ENCODE measurements around the gene BRD3OS. TPM values are rescaled to one million over a fixed set of nuclear protein-coding genes. Genes with fewer than 3 reads are reported as not detected.
A peak's percentile ranks its signal among the peaks of the same experiment; 100 is the strongest.
"Not testable (repeated sequence)": the region's sequence is repeated elsewhere in the genome, so short reads cannot be mapped to it uniquely, and the experiment has no call there.

The BRD3OS gene
- total RNA-seq, 8 experiments from 2014 or later, result 11.9 to 37.5 (median 15.4) TPM

GRCh38 chr9:133981589-133981957, 43.7 kb upstream of the BRD3OS start:
- no peak for ATAC-seq (replicated peaks in 6 of 8)
- H3K4me1 ChIP-seq (replicated peaks in 1 of 2), result peaks cover 30 to 59% of the 10 kb centered on the region in 2 donors
- WGBS, 10 experiments, result 80 to 100% (median 100%) methylated on average over 1 to 4 of the region's 14 CpGs; no CpG with 5 or more reads in 5 of the 10 experiments
- in situ Hi-C loops (cut with MboI; ENCODE audit: low pct_unique_long_range_greater_than_20kb in 2 of 9, low sequenced_read_pairs in 9 of 9, unreplicated experiment in 9 of 9), result loop anchor here in 2 of 9 experiments (25.0 kb wide), 1 partner anchor 194 kb away; no protein-coding TSS in a partner anchor
- no peak overlapping the region for H3K27ac ChIP-seq
- H3K4me3 ChIP-seq, result no peak overlapping the region

GRCh38 chr9:133981958-133982681, 43.2 kb upstream of the BRD3OS start:
- Histone ChIP-seq H3K4me1 (replicated peaks in 1 of 2) (peaks cover 36 to 60% of the 10 kb centered on the region in 2 donors), H3K27ac (no peak overlapping the region), H3K4me3 (no peak overlapping the region)
- in situ Hi-C loops (cut with MboI; ENCODE audit: low pct_unique_long_range_greater_than_20kb in 2 of 9, low sequenced_read_pairs in 9 of 9, unreplicated experiment in 9 of 9), result loop anchor here in 2 of 9 experiments (25.0 kb wide), 1 partner anchor 195 kb away; no protein-coding TSS in a partner anchor
- ATAC-seq (replicated peaks in 6 of 8), result peak in 2 of 8 experiments; percentile 12 to 37
- 73 to 95% (median 90%) methylated on average over 2 to 4 of the region's 28 CpGs; no CpG with 5 or more reads in 7 of the 10 experiments for WGBS, 10 experiments

GRCh38 chr9:133982971-133983720, 42.1 kb upstream of the BRD3OS start:
- in situ Hi-C loops (cut with MboI; ENCODE audit: low pct_unique_long_range_greater_than_20kb in 2 of 9, low sequenced_read_pairs in 9 of 9, unreplicated experiment in 9 of 9), result loop anchor here in 2 of 9 experiments (25.0 kb wide), 1 partner anchor 196 kb away; no protein-coding TSS in a partner anchor
- 67 to 100% (median 77%) methylated on average over 1 to 6 of the region's 25 CpGs; no CpG with 5 or more reads in 7 of the 10 experiments for WGBS, 10 experiments
- Histone ChIP-seq H3K4me1 (replicated peaks in 1 of 2) (peaks cover 35 to 55% of the 10 kb centered on the region in 2 donors), H3K27ac (no peak overlapping the region), H3K4me3 (no peak overlapping the region)
- no peak for ATAC-seq (replicated peaks in 6 of 8)

- H3K27ac ChIP-seq, result no peak overlapping the region
- peaks cover 23 to 38% of the 10 kb centered on the region in 2 donors for H3K4me1 ChIP-seq (replicated peaks in 1 of 2)
- in situ Hi-C loops (cut with MboI; ENCODE audit: low pct_unique_long_range_greater_than_20kb in 2 of 9, low sequenced_read_pairs in 9 of 9, unreplicated experiment in 9 of 9), result loop anchor here in 2 of 9 experiments (25.0 kb wide), 1 partner anchor 199 kb away; no protein-coding TSS in a partner anchor
- H3K4me3 ChIP-seq, result no peak overlapping the region
- 60 to 96% (median 84%) methylated on average over 1 to 6 of the region's 6 CpGs; no CpG with 5 or more reads in 2 of the 10 experiments for WGBS, 10 experiments
- no peak for ATAC-seq (replicated peaks in 6 of 8)
Measured at GRCh38 chr9:133986061-133986460, 39.2 kb upstream of the BRD3OS start.

- in situ Hi-C loops (cut with MboI; ENCODE audit: low pct_unique_long_range_greater_than_20kb in 2 of 9, low sequenced_read_pairs in 9 of 9, unreplicated experiment in 9 of 9), result loop anchor here in 2 of 9 experiments (25.0 kb wide), 1 partner anchor 200 kb away; no protein-coding TSS in a partner anchor
- peak overlapping the region in 1 of 2 donors; percentile 21 for H3K27ac ChIP-seq
- no peak overlapping the region for H3K4me3 ChIP-seq
- no peak for ATAC-seq (replicated peaks in 6 of 8)
- H3K4me1 ChIP-seq (replicated peaks in 1 of 2), result peaks cover 23 to 35% of the 10 kb centered on the region in 2 donors
- WGBS, 10 experiments, result 70 to 100% (median 83%) methylated on average over 1 to 11 of the region's 13 CpGs; no CpG with 5 or more reads in 1 of the 10 experiments
Measured at GRCh38 chr9:133986774-133987445, 38.4 kb upstream of the BRD3OS start.

- H3K4me1 ChIP-seq (replicated peaks in 1 of 2), result peaks cover 23 to 30% of the 10 kb centered on the region in 2 donors
- 63 to 100% (median 87%) methylated on average over 3 to 6 of the region's 14 CpGs; no CpG with 5 or more reads in 3 of the 10 experiments for WGBS, 10 experiments
- ATAC-seq (replicated peaks in 6 of 8), result no peak
- peak overlapping the region in 1 of 2 donors; percentile 21 for H3K27ac ChIP-seq
- in situ Hi-C loops (cut with MboI; ENCODE audit: low pct_unique_long_range_greater_than_20kb in 2 of 9, low sequenced_read_pairs in 9 of 9, unreplicated experiment in 9 of 9), result loop anchor here in 2 of 9 experiments (25.0 kb wide), 1 partner anchor 200 kb away; no protein-coding TSS in a partner anchor
- no peak overlapping the region for H3K4me3 ChIP-seq
Measured at GRCh38 chr9:133987446-133987788, 37.9 kb upstream of the BRD3OS start.

- H3K4me3 ChIP-seq, result no peak overlapping the region
- in situ Hi-C loops (cut with MboI; ENCODE audit: low pct_unique_long_range_greater_than_20kb in 2 of 9, low sequenced_read_pairs in 9 of 9, unreplicated experiment in 9 of 9), result loop anchor here in 2 of 9 experiments (25.0 kb wide), 1 partner anchor 201 kb away; no protein-coding TSS in a partner anchor
- 73 to 100% (median 93%) methylated on average over 1 to 10 of the region's 16 CpGs; no CpG with 5 or more reads in 6 of the 10 experiments for WGBS, 10 experiments
- ATAC-seq (replicated peaks in 6 of 8), result no peak
- H3K27ac ChIP-seq, result no peak overlapping the region
- H3K4me1 ChIP-seq (replicated peaks in 1 of 2), result peaks cover 17 to 24% of the 10 kb centered on the region in 2 donors
Measured at GRCh38 chr9:133987946-133988665, 37.2 kb upstream of the BRD3OS start.

GRCh38 chr9:133988771-133989170, 36.5 kb upstream of the BRD3OS start:
- not testable (repeated sequence) for ATAC-seq (replicated peaks in 6 of 8); H3K4me3 ChIP-seq; H3K27ac ChIP-seq
- WGBS, 10 experiments, result 95 to 100% (median 100%) methylated on average over 3 to 7 of the region's 14 CpGs; no CpG with 5 or more reads in 7 of the 10 experiments
- H3K4me1 ChIP-seq (replicated peaks in 1 of 2), result peaks cover 22 to 26% of the 10 kb centered on the region in 2 donors
- in situ Hi-C loops (cut with MboI; ENCODE audit: low pct_unique_long_range_greater_than_20kb in 2 of 9, low sequenced_read_pairs in 9 of 9, unreplicated experiment in 9 of 9), result loop anchor here in 2 of 9 experiments (25.0 kb wide), 1 partner anchor 201 kb away; no protein-coding TSS in a partner anchor

- WGBS, 10 experiments, result 48 to 100% (median 64%) methylated on average over 1 to 11 of the region's 24 CpGs; no CpG with 5 or more reads in 4 of the 10 experiments
- in situ Hi-C loops (cut with MboI; ENCODE audit: low pct_unique_long_range_greater_than_20kb in 2 of 9, low sequenced_read_pairs in 9 of 9, unreplicated experiment in 9 of 9), result loop anchor here (10.0 to 25.0 kb wide), 4 partner anchors 185 to 205 kb away; no protein-coding TSS in a partner anchor
- peak overlapping the region; percentile 85 to 90 for H3K27ac ChIP-seq
- no peak for ATAC-seq (replicated peaks in 6 of 8)
- peaks cover 28 to 32% of the 10 kb centered on the region in 2 donors for H3K4me1 ChIP-seq (replicated peaks in 1 of 2)
- peak overlapping the region; percentile 60 to 94 (median 80) for H3K4me3 ChIP-seq
Measured at GRCh38 chr9:133989625-133990365, 35.5 kb upstream of the BRD3OS start.

GRCh38 chr9:133990366-133991213, 34.7 kb upstream of the BRD3OS start:
- in situ Hi-C loops (cut with MboI; ENCODE audit: low pct_unique_long_range_greater_than_20kb in 2 of 9, low sequenced_read_pairs in 9 of 9, unreplicated experiment in 9 of 9), result loop anchor here (10.0 to 25.0 kb wide), 4 partner anchors 186 to 206 kb away; no protein-coding TSS in a partner anchor
- peak overlapping the region; percentile 60 to 94 (median 80) for H3K4me3 ChIP-seq
- peak overlapping the region; percentile 85 to 90 for H3K27ac ChIP-seq
- H3K4me1 ChIP-seq (replicated peaks in 1 of 2), result peaks cover 28 to 32% of the 10 kb centered on the region in 2 donors
- 0 to 20% (median 5%) methylated on average over 1 to 10 of the region's 31 CpGs; no CpG with 5 or more reads in 4 of the 10 experiments for WGBS, 10 experiments
- ATAC-seq (replicated peaks in 6 of 8), result peak in 7 of 8 experiments; percentile 13 to 70 (median 62)
